Ishikawa (cell line): ENCODE results near the gene RASA2.

Source experiments
- CEBPB ChIP-seq: IDR thresholded peaks from 2 replicates; pipeline ENCODE4 v1.6.1; 2012
- CREB1 ChIP-seq: IDR thresholded peaks from 2 replicates; pipeline ENCODE4 v1.6.1; 2012; ENCODE audit warnings: low read depth
- EGR1 ChIP-seq: IDR thresholded peaks from 2 replicates; pipeline ENCODE4 v1.6.1; 2012
- EP300 ChIP-seq: IDR thresholded peaks from 2 replicates; pipeline ENCODE4 v1.6.1; 2012; ENCODE audit warnings: borderline replicate concordance
- NFIC ChIP-seq: IDR thresholded peaks from 2 replicates; pipeline ENCODE4 v1.6.1; 2012
- RAD21 ChIP-seq: IDR thresholded peaks from 2 replicates; pipeline ENCODE4 v1.6.1; 2012; ENCODE audit warnings: low read depth
- TAF1 ChIP-seq: IDR thresholded peaks from 2 replicates; pipeline ENCODE4 v1.6.1; 2012; ENCODE audit warnings: low read depth, mild to moderate bottlenecking
- TCF12 ChIP-seq: IDR thresholded peaks from 2 replicates; pipeline ENCODE4 v1.6.1; 2012; ENCODE audit warnings: low read depth
- TEAD4 ChIP-seq: IDR thresholded peaks from 2 replicates; pipeline ENCODE4 v1.6.1; 2012
- YY1 ChIP-seq: IDR thresholded peaks from 2 replicates; pipeline ENCODE4 v1.6.1; 2012; ENCODE audit warnings: low read depth
- TF ChIP-seq, protein P1 (sequence below): IDR thresholded peaks from 2 replicates; pipeline ENCODE4 v1.6.1; 2012; ENCODE audit warnings: low read depth, mild to moderate bottlenecking
- TF ChIP-seq, protein P2 (sequence below): IDR thresholded peaks from 2 replicates; pipeline ENCODE4 v1.6.1; 2012
- TF ChIP-seq, protein P3 (sequence below): IDR thresholded peaks from 2 replicates; pipeline ENCODE4 v1.6.1; 2012

Gene RASA2

DNA sequence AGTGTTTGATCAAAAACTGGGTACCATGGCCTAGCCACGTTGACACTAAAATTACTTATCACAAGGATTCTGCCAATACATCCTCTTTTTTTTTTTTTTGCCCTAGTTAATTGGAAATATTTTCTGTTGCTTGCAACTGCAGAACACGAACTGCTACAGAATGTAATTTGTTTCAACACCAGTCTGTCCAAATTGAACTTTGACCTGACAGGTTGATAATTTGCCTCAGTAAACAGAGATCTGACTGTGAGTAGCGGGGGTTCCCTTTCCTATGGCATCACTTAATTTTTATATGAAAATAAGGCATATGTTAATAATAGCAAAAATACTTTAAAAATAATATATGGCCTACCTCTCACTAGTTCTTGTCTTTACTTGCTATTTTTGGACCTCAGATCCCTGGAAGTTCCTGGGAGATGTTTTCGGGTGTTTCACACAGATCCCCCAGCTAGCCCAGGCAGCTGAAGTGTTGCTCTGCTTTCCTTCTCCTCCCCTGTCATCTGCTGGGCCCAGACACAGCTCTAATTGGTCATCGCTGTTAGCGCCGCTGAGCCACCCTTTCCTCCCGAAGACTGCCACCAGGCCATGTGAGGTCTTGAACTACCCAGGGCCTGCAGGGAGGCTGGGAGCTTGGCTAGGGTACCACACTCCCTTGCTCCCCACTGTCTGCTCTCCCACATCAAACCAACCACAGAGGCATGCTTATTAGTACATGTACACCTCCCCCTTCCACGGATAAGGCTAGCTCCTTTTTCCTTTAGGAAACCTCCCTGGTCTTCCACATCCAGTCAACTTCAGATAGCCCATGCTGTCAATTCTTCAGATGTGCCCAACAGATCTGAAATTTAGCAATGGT, 161.5 kb downstream of the RASA2 start:
- TF ChIP-seq RAD21 (no peak), EP300 (no peak), CREB1 (no peak), NFIC (no peak), TCF12 (no peak), TEAD4 (no peak), TAF1 (no peak)
- TF ChIP-seq, protein P1, sequence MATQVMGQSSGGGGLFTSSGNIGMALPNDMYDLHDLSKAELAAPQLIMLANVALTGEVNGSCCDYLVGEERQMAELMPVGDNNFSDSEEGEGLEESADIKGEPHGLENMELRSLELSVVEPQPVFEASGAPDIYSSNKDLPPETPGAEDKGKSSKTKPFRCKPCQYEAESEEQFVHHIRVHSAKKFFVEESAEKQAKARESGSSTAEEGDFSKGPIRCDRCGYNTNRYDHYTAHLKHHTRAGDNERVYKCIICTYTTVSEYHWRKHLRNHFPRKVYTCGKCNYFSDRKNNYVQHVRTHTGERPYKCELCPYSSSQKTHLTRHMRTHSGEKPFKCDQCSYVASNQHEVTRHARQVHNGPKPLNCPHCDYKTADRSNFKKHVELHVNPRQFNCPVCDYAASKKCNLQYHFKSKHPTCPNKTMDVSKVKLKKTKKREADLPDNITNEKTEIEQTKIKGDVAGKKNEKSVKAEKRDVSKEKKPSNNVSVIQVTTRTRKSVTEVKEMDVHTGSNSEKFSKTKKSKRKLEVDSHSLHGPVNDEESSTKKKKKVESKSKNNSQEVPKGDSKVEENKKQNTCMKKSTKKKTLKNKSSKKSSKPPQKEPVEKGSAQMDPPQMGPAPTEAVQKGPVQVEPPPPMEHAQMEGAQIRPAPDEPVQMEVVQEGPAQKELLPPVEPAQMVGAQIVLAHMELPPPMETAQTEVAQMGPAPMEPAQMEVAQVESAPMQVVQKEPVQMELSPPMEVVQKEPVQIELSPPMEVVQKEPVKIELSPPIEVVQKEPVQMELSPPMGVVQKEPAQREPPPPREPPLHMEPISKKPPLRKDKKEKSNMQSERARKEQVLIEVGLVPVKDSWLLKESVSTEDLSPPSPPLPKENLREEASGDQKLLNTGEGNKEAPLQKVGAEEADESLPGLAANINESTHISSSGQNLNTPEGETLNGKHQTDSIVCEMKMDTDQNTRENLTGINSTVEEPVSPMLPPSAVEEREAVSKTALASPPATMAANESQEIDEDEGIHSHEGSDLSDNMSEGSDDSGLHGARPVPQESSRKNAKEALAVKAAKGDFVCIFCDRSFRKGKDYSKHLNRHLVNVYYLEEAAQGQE = no peak
- TF ChIP-seq, protein P2, sequence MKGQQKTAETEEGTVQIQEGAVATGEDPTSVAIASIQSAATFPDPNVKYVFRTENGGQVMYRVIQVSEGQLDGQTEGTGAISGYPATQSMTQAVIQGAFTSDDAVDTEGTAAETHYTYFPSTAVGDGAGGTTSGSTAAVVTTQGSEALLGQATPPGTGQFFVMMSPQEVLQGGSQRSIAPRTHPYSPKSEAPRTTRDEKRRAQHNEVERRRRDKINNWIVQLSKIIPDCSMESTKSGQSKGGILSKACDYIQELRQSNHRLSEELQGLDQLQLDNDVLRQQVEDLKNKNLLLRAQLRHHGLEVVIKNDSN = no peak

DNA sequence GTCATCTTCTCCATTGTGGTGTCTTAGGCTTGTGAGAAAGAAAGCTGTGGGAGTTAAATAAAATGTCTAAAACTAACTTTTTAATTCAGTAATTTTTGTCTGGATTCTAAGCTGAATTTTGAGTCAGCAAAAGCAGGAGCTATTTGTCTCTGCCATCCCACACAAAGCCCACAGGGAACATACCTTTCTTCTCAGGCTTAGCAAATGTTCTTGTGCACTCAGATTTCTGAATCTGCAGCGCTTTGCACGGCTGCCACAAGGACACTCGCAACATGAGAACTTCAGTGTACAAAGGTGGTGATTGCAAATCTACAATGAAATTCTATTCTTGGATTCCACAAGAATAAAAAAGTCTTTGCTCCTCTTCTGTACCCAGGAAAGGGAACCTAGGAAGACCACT, 163.0 kb downstream of the RASA2 start:
- TF ChIP-seq TEAD4 (no peak), EP300 (no peak), CEBPB (no peak), TCF12 (no peak), RAD21 (no peak), EGR1 (no peak)
- TF ChIP-seq, protein P3, sequence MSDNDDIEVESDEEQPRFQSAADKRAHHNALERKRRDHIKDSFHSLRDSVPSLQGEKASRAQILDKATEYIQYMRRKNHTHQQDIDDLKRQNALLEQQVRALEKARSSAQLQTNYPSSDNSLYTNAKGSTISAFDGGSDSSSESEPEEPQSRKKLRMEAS = no peak
- TF ChIP-seq, protein P1 = no peak

DNA sequence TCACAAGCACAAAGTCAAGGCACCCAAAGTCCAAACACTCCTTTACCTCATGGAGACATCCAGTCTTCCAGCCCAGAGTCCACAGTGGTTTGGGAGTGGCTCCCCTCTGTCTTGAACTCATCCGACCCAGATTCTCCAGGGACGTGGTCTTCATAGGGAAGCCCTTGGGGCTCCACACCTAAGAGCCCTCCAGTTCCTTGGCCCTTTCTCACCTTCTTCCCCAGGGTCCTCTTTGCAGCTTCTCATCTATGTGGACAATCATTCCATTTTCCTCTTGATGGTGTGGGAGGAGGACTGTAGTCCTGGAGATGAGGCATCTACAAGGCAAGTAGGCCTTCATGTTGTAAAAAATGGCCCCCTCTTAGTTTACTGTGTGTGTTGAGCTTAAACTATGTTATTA, 164.0 kb downstream of the RASA2 start:
- no peak for TF ChIP-seq CEBPB
- no peak for TF ChIP-seq TEAD4
- no peak for TF ChIP-seq EP300
- TF ChIP-seq, protein P3 = no peak
- TF ChIP-seq TCF12 = no peak
- no peak for TF ChIP-seq EGR1
- TF ChIP-seq YY1 = no peak

DNA sequence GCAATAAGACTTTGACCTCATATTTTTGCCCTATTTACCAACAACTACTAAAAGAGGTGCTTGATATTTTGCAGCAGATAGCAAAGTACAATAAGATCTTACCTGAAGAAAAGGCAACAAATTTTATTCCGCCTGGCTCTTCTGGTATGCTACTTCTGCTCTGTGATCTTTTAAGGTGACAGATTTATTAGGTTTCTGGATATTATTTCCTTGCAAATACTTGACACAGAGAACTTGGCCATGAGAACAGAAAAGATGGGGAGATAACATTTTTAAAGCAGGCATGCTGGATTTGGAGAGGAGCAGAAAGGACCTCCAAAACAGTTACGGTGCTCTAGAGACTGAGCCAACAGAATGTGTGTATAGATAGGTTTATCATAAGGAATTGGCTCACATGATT, 164.6 kb downstream of the RASA2 start:
- TF ChIP-seq EP300 = no peak

DNA sequence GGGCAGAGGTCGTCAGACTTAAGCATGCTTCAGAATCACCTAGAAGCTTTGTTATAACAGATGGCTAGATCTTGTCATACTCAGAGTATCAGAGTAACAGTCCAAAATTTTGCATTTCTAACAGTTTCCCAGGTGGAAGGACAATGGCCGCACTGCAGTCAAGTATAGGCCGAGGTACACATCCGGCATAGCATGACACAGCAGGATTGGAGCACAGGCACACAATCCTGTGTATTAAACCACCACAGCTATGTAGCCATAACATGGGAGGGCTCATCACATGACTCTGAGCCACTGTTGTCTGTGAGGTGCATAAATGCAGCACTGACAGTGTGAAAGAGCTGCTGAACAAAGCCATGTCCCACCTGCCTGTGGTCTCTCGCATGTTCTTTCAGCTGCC, 165.5 kb downstream of the RASA2 start:
- TF ChIP-seq TEAD4 = no peak

DNA sequence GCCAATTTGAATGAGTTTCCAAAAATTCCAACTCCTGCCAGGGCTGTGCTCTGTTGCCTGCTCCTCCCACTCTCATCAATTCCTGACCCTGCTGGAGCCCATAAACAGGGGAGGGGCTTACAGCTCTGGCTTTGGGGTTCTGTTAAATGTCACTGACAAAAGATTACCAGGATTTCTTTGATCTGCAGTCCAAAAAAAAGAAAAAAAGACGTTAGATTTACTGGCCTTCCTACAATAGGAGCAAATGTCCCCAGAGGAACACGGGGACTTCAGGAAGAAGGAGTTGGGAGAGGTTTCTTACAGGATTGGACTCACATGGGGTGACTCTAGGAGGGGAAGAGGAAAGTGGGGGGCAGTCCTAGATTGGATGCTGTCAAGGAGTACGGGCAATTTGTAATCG, 167.0 kb downstream of the RASA2 start:
- TF ChIP-seq, protein P1 = no peak
- TF ChIP-seq CEBPB (no peak), TEAD4 (no peak)
